ENCODE measurements around the gene TEX26.

DNA sequence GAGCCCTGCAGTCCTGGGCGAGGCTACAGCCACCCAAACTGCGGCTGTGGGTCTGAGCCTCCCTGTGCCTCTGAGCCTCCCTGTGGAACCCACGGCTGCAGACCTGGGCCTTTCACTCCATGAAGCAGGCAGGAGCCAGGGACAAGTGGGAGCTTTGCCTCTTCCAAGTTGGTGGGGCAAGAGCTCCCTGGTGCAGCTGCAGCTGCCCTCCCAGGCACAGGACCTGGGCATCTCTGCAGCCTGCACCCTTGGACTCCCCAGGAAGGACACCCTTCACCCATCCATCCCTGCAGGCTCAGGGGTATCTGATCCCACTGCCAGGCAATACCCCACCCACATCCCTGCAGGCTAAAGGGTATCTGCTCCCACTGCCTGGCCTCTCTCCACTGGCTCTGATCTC, 2.3 kb downstream of the TEX26 start:
- TF ChIP-seq EP300 (IDR thresholded peaks at IDR 0.05) (no peak), MAX (IDR thresholded peaks at IDR 0.05) (no peak), POLR2A (IDR thresholded peaks at IDR 0.05; ENCODE audit: low read length) (no peak), CTCF (IDR thresholded peaks at IDR 0.05) (no peak), FOSL2 (IDR thresholded peaks at IDR 0.05) (no peak), FOSL2 (CRISPR knock-in tag; IDR thresholded peaks at IDR 0.05) (no peak)

All from A549 (cell line).